ENCODE measurements around the gene EHBP1L1. TPM values are rescaled to one million over a fixed set of nuclear protein-coding genes. Genes with fewer than 3 reads are reported as not detected.

The EHBP1L1 gene
- polyA plus RNA-seq, 3 donors, result 29.6 to 507 (median 42.6) TPM

DNA sequence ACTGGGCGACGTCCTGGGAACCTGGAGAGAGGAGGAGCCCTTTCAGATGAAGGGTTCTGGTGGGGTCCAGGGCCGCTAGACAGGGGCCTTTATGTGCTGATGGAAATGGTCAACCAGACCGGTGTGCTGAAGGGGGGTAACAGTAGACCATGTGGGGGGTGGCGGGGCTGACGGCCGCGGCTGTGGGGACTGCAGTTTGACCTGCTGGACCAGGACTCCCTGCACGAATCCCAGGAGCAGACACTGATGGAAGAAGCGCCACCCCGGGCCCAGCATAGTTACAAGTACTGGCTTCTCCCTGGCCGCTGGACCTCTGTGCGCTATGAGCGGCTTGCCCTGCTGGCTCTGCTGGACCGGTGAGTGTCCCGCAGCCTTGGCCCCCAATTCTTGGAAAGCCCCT lies 46.2 kb downstream of the EHBP1L1 start:
- no peaks in the 10 kb centered on the region for H3K9me3 Mint-ChIP-seq
- H3K4me2 ChIP-seq (replicated peaks; ENCODE audit: extremely low read depth, low read length, poor library complexity, severe bottlenecking), result no peak overlapping the region
- H3K27ac Mint-ChIP-seq, result peak overlapping the region in 1 of 7 donors; percentile 21
- peaks cover 10% of the 10 kb centered on the region for H3K4me1 Mint-ChIP-seq
- H3K79me2 ChIP-seq (ENCODE audit: insufficient read depth, low read length), result peaks cover 40% of the 10 kb centered on the region
- DNase-seq, result no peak
- no peak overlapping the region for H3K27ac ChIP-seq (ENCODE audit: low read depth in 1 of 2, low read length in 2 of 2)
- peaks cover 5 to 11% of the 10 kb centered on the region in 2 donors for H3K4me1 ChIP-seq (ENCODE audit: control insufficient read depth in 1 of 2, insufficient read depth in 2 of 2, low read length in 2 of 2)
- no peak for TF ChIP-seq CTCF (IDR thresholded peaks at IDR 0.05)
- peaks cover 81% of the 10 kb centered on the region for H4K20me1 ChIP-seq (ENCODE audit: insufficient read depth, low read length)
- no peak overlapping the region for H3K4me3 Mint-ChIP-seq
- intact Hi-C loops (cut with micrococcal nuclease), result loop anchor here (10.0 kb wide), 3 partner anchors 83 to 373 kb away; no protein-coding TSS in a partner anchor
- H3K36me3 ChIP-seq (replicated peaks in 1 of 2; ENCODE audit: control insufficient read depth in 1 of 2, insufficient read depth in 2 of 2, low read length in 2 of 2), result peaks cover 92 to 93% of the 10 kb centered on the region in 2 donors
- no peak overlapping the region for H3K9ac ChIP-seq (ENCODE audit: insufficient read depth, low read length, poor library complexity, severe bottlenecking)
- WGBS (ENCODE audit: insufficient coverage), result 97% methylated on average over 16 of the region's 16 CpGs
- no peaks in the 10 kb centered on the region for H3K27me3 ChIP-seq (ENCODE audit: control insufficient read depth in 2 of 2, insufficient read depth in 2 of 2, low read length in 2 of 2)
- H3K27me3 Mint-ChIP-seq (ENCODE audit: low read depth in 3 of 3), result no peaks in the 10 kb centered on the region
- H3K36me3 Mint-ChIP-seq, result peaks cover 61 to 96% of the 10 kb centered on the region in 2 donors
- H3K9me3 ChIP-seq (replicated peaks in 1 of 2; ENCODE audit: control insufficient read depth in 1 of 2, insufficient read depth in 1 of 2, low read length in 2 of 2), result no peaks in the 10 kb centered on the region
- no peak overlapping the region for H2AFZ ChIP-seq (ENCODE audit: insufficient read depth, low read depth, low read length, poor library complexity, severe bottlenecking)
- no peak overlapping the region for H3K4me3 ChIP-seq (replicated peaks in 1 of 3; ENCODE audit: low read depth in 2 of 3, low read length in 3 of 3)

DNA sequence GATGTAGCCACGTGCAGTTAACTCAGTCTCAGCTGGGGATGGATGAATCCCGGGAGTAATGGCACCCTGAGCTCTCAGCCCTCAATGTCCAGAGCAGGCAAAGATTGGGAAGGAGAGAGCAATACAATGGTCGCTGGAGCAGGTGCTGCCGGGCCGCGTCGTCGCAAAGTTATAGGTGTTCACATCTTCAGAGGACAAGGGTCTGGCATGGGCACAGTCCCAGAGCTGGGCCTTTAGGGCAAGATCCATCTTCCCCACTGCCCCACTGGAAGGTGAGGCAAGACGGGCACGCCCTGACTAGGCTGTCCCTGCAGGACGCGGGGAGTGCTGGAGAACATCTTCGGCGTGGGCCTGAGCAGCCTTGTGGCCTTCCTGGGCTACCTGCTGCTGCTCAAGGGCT lies 47.3 kb downstream of the EHBP1L1 start:
- TF ChIP-seq CTCF (IDR thresholded peaks at IDR 0.05), result no peak
- H3K4me2 ChIP-seq (replicated peaks; ENCODE audit: extremely low read depth, low read length, poor library complexity, severe bottlenecking), result no peak overlapping the region
- H3K9me3 ChIP-seq (replicated peaks in 1 of 2; ENCODE audit: control insufficient read depth in 1 of 2, insufficient read depth in 1 of 2, low read length in 2 of 2), result no peaks in the 10 kb centered on the region
- peaks cover 65 to 96% of the 10 kb centered on the region in 2 donors for H3K36me3 Mint-ChIP-seq
- peaks cover 6% of the 10 kb centered on the region for H3K4me1 Mint-ChIP-seq
- H3K27me3 Mint-ChIP-seq (ENCODE audit: low read depth in 3 of 3), result no peaks in the 10 kb centered on the region
- no peak overlapping the region for H2AFZ ChIP-seq (ENCODE audit: insufficient read depth, low read depth, low read length, poor library complexity, severe bottlenecking)
- 98% methylated on average over 9 of the region's 14 CpGs for WGBS (ENCODE audit: insufficient coverage)
- H3K36me3 ChIP-seq (replicated peaks in 1 of 2; ENCODE audit: control insufficient read depth in 1 of 2, insufficient read depth in 2 of 2, low read length in 2 of 2), result peaks cover 92 to 93% of the 10 kb centered on the region in 2 donors
- no peak overlapping the region for H3K27ac Mint-ChIP-seq
- H3K9me3 Mint-ChIP-seq, result no peaks in the 10 kb centered on the region
- H3K27me3 ChIP-seq (ENCODE audit: control insufficient read depth in 2 of 2, insufficient read depth in 2 of 2, low read length in 2 of 2), result no peaks in the 10 kb centered on the region
- intact Hi-C loops (cut with micrococcal nuclease), result loop anchor here (10.0 kb wide), 3 partner anchors 82 to 372 kb away; no protein-coding TSS in a partner anchor
- H4K20me1 ChIP-seq (ENCODE audit: insufficient read depth, low read length), result peaks cover 79% of the 10 kb centered on the region
- DNase-seq, result no peak
- no peak overlapping the region for H3K27ac ChIP-seq (ENCODE audit: low read depth in 1 of 2, low read length in 2 of 2)
- H3K4me3 ChIP-seq (replicated peaks in 1 of 3; ENCODE audit: low read depth in 2 of 3, low read length in 3 of 3), result no peak overlapping the region
- H3K9ac ChIP-seq (ENCODE audit: insufficient read depth, low read length, poor library complexity, severe bottlenecking), result no peak overlapping the region
- H3K4me3 Mint-ChIP-seq, result no peak overlapping the region
- H3K79me2 ChIP-seq (ENCODE audit: insufficient read depth, low read length), result peaks cover 29% of the 10 kb centered on the region
- peaks cover 3 to 7% of the 10 kb centered on the region in 2 donors for H3K4me1 ChIP-seq (ENCODE audit: control insufficient read depth in 1 of 2, insufficient read depth in 2 of 2, low read length in 2 of 2)
